HepG2 (cell line): ENCODE results near the gene COG8. TPM values are rescaled to one million over a fixed set of nuclear protein-coding genes. Genes with fewer than 3 reads are reported as not detected.

Experiments
- JUNB ChIP-seq: sonication (generic); formaldehyde crosslinking; IDR thresholded peaks from 2 replicates; pipeline ENCODE4 v1.8.0; 2022; ENCODE audit warnings: missing genetic modification reagents, mild to moderate bottlenecking, borderline replicate concordance
- MED8 ChIP-seq: sonication (generic); formaldehyde crosslinking; IDR thresholded peaks from 2 replicates; pipeline ENCODE4 v1.8.1; 2023; ENCODE audit warnings: mild to moderate bottlenecking, missing genetic modification reagents; ENCODE audit not compliant: insufficient replicate concordance
- RFX5 ChIP-seq: IDR thresholded peaks from 2 replicates; pipeline ENCODE4 v1.6.1; 2011; ENCODE audit warnings: low read depth, low read length, improper control_type of control experiment
- TARDBP ChIP-seq: sonication (generic); formaldehyde crosslinking; IDR thresholded peaks from 2 replicates; pipeline ENCODE4 v1.8.0; 2022; ENCODE audit warnings: mild to moderate bottlenecking, missing genetic modification reagents
- ZNF326 ChIP-seq: sonication (generic); formaldehyde crosslinking; IDR thresholded peaks from 2 replicates; pipeline ENCODE4 v1.4.0; 2020; ENCODE audit warnings: missing genetic modification reagents, borderline replicate concordance
- polyA plus RNA-seq, 8 experiments: library from polyadenylated mRNA; depleted of rRNA in 3 of 8; stranded (reverse) in 7 of 8; unstranded in 1 of 8; fragments of >200 nt; fragmentation: Illumina TruSeq in 4 of 8; extraction: Trizol in 4 of 8; gene quantifications; 2 replicates each; pipeline versions ENCODE4 v1.2.1 to v1.2.3, GENCODE V29; 2011 to 2016; ENCODE audit warnings: low read depth in 4 of 8, missing spikeins in 1 of 8, mixed read lengths in 1 of 8; ENCODE audit not compliant: insufficient read depth in 1 of 8
- total RNA-seq, 5 experiments: library from RNA; depleted of rRNA; stranded (reverse); fragments of >200 nt; fragmentation: Illumina TruSeq; extraction: Trizol; gene quantifications; 2 replicates each; pipeline ENCODE4 v1.2.3, GENCODE V29; 2016; ENCODE audit warnings: low read depth in 1 of 5
- TF ChIP-seq, protein P1 (sequence below): sonication (generic); formaldehyde crosslinking; IDR thresholded peaks from 2 replicates; pipeline ENCODE4 v1.5.0; 2020; ENCODE audit warnings: mild to moderate bottlenecking, missing genetic modification reagents, moderate library complexity
- TF ChIP-seq, protein P2 (sequence below): sonication (generic); formaldehyde crosslinking; IDR thresholded peaks from 2 replicates; pipeline ENCODE4 v1.4.0; 2020; ENCODE audit warnings: missing genetic modification reagents
- TF ChIP-seq, protein P3 (sequence below): IDR thresholded peaks from 2 replicates; pipeline ENCODE4 v1.6.1; 2016

Gene COG8
- total and polyA plus RNA-seq, 2 of the 13 experiments (the other 11 are each of a cell fraction or from before 2014, with no cell fraction given): 45.5 to 52.1 TPM

DNA sequence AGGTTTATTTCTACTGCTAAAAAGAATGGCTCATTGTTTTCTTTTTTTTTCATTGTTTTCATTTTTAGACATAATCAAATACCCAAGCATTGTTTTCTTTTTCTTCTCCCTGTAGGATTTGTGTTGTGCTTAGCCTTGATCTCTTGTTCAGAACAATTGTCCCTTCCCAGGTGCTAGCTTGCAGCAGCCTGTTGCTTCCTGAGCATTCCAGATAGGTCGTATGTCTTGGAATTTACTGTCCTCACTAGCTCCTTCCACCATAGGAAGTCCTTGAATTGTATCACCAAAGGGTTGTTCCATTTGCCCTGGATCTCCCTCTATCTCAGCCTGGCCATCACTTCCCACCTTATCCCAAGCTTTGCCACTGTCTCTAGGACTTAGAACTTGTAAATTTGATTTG, 38.2 kb downstream of the COG8 start (continued):
- TF ChIP-seq, protein P1, sequence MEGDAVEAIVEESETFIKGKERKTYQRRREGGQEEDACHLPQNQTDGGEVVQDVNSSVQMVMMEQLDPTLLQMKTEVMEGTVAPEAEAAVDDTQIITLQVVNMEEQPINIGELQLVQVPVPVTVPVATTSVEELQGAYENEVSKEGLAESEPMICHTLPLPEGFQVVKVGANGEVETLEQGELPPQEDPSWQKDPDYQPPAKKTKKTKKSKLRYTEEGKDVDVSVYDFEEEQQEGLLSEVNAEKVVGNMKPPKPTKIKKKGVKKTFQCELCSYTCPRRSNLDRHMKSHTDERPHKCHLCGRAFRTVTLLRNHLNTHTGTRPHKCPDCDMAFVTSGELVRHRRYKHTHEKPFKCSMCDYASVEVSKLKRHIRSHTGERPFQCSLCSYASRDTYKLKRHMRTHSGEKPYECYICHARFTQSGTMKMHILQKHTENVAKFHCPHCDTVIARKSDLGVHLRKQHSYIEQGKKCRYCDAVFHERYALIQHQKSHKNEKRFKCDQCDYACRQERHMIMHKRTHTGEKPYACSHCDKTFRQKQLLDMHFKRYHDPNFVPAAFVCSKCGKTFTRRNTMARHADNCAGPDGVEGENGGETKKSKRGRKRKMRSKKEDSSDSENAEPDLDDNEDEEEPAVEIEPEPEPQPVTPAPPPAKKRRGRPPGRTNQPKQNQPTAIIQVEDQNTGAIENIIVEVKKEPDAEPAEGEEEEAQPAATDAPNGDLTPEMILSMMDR (CRISPR knock-in tag): no peak
- no peak for TF ChIP-seq JUNB (CRISPR knock-in tag)
- TF ChIP-seq MED8: no peak
- TF ChIP-seq ZNF326 (CRISPR knock-in tag): no peak
- no peak for TF ChIP-seq RFX5
- TF ChIP-seq, protein P2, sequence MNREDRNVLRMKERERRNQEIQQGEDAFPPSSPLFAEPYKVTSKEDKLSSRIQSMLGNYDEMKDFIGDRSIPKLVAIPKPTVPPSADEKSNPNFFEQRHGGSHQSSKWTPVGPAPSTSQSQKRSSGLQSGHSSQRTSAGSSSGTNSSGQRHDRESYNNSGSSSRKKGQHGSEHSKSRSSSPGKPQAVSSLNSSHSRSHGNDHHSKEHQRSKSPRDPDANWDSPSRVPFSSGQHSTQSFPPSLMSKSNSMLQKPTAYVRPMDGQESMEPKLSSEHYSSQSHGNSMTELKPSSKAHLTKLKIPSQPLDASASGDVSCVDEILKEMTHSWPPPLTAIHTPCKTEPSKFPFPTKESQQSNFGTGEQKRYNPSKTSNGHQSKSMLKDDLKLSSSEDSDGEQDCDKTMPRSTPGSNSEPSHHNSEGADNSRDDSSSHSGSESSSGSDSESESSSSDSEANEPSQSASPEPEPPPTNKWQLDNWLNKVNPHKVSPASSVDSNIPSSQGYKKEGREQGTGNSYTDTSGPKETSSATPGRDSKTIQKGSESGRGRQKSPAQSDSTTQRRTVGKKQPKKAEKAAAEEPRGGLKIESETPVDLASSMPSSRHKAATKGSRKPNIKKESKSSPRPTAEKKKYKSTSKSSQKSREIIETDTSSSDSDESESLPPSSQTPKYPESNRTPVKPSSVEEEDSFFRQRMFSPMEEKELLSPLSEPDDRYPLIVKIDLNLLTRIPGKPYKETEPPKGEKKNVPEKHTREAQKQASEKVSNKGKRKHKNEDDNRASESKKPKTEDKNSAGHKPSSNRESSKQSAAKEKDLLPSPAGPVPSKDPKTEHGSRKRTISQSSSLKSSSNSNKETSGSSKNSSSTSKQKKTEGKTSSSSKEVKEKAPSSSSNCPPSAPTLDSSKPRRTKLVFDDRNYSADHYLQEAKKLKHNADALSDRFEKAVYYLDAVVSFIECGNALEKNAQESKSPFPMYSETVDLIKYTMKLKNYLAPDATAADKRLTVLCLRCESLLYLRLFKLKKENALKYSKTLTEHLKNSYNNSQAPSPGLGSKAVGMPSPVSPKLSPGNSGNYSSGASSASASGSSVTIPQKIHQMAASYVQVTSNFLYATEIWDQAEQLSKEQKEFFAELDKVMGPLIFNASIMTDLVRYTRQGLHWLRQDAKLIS (CRISPR knock-in tag): no peak
- TF ChIP-seq TARDBP (CRISPR knock-in tag): no peak
- TF ChIP-seq, protein P3, sequence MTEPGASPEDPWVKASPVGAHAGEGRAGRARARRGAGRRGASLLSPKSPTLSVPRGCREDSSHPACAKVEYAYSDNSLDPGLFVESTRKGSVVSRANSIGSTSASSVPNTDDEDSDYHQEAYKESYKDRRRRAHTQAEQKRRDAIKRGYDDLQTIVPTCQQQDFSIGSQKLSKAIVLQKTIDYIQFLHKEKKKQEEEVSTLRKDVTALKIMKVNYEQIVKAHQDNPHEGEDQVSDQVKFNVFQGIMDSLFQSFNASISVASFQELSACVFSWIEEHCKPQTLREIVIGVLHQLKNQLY (CRISPR knock-in tag): no peak
